GM19193 (cell line): ENCODE data around the gene MIER2.

Experiments
- POLR2A ChIP-seq: IDR thresholded peaks from 4 replicates; pipeline ENCODE4 v1.6.1; 2011; ENCODE audit not compliant: insufficient read depth, insufficient read length; ENCODE audit errors: extremely low read depth

MIER2 gene

DNA sequence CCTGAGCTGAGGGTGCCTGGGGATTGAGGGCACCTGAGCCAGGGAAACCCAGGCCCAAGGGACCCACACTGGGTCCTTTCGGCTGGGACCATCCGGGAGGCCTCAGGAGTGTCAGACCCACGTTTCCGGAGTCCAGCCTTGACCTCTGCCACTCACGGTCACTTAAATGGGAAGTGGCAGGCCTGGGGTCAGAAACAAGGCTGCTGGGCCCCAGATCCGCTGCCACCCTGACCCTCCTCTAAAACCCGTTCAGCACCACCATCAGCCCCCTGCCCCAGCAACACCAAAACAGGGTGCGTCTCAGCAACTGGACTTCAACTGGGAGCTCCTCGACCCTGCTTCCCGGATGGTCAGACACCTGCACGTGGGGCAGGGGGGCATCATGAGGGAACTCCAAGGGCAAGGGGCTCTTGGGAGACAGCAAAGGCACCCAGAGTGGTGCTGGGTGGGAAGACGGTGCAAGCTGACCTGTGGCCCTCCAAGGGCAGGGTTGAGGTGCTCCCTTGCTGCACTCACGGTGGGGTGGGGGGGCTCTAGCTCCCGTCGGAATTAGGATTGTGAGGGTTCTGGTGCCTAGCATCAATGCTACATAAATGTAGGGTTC, 52.2 kb downstream of the MIER2 start:
- no peak for TF ChIP-seq POLR2A

DNA sequence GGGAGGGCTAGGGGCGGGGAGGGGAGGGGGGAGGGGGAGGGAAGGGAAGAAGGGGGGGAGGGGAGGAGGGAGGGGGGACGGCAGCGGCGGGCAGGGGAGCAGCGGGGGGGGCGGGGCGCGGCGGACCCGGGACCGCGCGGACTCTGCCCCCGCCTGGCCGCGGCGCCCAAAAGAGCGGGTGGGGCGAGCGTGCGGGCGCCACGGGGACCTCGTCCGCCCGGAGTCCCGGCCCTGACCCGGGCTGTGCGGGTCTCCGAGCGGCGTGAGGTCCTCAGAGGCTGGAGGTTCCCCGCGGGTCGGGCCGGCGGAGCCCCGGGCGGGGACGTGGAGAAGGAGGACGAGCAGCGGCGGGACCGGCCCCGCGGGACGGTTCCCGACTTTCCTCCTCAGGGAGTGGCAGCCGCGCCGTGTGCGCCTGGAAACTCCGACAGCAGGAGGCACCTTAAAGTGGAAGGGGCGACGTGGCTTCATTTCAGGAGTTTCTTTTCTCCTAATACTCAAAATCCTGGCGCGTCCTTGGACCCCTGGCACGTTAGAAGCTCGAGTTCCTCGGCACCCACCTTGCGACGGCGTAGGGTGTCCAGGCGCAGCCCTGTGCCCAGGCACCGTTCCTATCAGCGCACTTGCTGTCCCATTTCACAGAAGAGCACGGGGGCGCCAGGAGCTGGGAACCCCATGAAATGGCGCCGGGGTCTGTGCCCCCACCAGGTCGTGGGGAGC, 52.9 kb downstream of the MIER2 start:
- TF ChIP-seq POLR2A, result no peak

- no peak for TF ChIP-seq POLR2A
These were observed 53.5 kb downstream of the MIER2 start, which contains the start of gene PLPP2 for GRCh38 chr19:291006-291521. Gene PLPP2 (minus strand): TSS chr19:291403. CDS start chr19:291336, 67 bp downstream.

- TF ChIP-seq POLR2A, result no peak
These were observed 54.1 kb downstream of the MIER2 start for GRCh38 chr19:290372-291005.

- no peak for TF ChIP-seq POLR2A
These were observed 54.8 kb downstream of the MIER2 start for GRCh38 chr19:289651-290371.

- TF ChIP-seq POLR2A, result no peak
These were observed 55.7 kb downstream of the MIER2 start for GRCh38 chr19:288911-289310.

DNA sequence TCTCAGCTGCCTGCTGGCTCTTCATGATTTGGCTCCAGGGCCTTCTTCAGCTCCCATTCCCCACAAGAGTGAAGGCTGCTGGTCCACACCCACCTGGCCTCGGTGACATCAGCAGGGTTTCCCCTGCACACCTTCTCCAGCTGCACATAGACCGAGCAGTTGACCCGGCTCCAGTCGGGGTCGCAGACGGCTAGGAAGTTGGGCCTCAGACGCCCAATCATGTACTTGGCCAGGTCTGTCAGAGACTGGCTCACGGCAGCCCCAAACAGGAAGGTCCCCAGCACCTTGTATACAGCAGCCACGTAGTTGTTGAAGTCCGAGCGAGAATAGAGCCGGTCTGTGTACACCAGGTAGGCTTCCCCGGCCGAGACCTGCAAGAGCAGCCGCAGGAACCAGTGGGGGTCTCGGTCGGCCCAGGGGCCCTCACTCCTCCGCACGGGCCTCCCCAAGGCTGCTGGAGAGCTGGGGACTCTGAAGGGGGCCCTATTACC, 57.2 kb downstream of the MIER2 start:
- TF ChIP-seq POLR2A, result no peak

DNA sequence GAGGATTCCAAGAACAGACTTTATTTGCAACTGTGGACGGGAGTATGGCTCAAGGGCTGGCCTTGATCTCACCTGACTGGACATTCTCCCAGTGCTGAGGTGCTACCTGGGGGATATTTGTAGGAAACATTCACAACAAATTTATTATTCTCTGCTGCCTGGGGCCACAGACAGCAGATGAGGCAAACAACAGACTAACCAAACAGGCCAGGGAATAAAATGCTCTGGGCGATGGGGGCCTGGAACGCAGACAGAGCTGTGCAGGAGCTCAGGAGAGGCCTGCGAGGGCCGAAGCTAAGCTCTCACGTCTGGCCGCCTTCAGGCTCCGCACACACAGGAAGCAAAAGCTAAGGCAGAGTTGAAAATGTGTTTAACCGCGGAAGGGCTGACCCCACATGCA, 61.2 kb downstream of the MIER2 start:
- no peak for TF ChIP-seq POLR2A

DNA sequence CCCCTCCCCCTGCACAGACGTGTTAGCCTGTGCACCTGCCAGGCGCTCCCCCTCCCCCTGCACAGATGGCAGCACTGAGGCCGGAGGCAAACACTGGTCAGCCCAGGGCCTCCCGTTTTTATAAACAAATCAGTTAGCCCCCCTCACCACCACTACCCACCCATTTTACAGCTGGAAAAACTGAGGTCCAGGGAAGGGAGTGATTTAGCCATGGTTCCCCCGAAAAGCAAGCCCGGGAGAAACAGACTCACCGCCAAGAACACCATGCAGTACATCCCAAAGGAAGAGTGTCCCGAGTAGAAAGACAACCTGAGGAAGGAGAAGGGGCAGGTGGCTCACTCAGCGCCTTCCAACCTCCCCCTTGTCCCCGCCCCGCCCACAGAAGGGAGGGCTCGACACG, 62.1 kb downstream of the MIER2 start:
- no peak for TF ChIP-seq POLR2A

- no peak for TF ChIP-seq POLR2A
These were observed 62.6 kb downstream of the MIER2 start for GRCh38 chr19:281992-282391.

DNA sequence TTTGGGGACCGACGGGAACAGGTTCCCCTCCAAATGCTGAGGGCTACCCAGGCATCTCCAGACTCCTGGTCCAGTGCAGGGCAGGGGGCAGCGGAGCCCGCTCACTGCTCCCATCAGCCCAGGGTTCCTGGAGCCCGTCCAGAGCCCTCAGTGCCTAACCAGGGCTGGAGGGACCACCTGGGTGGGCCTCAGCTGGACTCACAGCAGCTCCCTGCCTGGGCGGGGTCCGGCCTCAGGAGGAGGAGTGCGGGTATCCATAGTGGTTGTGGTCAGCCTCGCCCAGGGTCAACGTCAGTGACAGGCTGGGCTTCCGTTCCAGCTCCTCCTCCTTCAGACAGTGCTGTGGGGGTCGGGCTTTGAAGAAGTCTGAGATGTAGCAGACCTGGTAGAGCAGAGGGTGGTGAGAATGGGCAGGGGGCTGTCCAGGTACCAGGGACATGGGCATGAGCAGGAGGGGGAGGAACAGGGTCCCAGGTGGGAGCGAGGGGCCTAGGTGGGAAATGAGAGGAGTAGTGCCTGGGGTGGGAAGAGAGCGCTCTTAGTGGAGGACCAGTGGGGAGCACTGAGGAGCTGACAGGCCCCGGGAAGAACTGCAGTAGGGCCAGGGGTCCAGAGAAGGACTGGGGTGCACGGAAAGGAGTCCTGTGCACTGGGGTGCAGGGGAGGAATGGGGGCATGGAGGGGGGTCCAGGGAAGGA, 63.3 kb downstream of the MIER2 start:
- no peak for TF ChIP-seq POLR2A

GRCh38 chr19:280541-281009, 64.0 kb downstream of the MIER2 start:
- no peak for TF ChIP-seq POLR2A

- TF ChIP-seq POLR2A, result no peak
These were observed 64.9 kb downstream of the MIER2 start for GRCh38 chr19:279656-280055.

GRCh38 chr19:279231-279630, 65.4 kb downstream of the MIER2 start:
- TF ChIP-seq POLR2A, result no peak
